AG08395 (cell line): ENCODE data around the gene CDK12.

Experiments used
- DNase-seq: peaks from one replicate; pipeline ENCODE4 v3.0.0; 2012; ENCODE audit warnings: mixed read lengths, low spot score

Gene CDK12

DNA sequence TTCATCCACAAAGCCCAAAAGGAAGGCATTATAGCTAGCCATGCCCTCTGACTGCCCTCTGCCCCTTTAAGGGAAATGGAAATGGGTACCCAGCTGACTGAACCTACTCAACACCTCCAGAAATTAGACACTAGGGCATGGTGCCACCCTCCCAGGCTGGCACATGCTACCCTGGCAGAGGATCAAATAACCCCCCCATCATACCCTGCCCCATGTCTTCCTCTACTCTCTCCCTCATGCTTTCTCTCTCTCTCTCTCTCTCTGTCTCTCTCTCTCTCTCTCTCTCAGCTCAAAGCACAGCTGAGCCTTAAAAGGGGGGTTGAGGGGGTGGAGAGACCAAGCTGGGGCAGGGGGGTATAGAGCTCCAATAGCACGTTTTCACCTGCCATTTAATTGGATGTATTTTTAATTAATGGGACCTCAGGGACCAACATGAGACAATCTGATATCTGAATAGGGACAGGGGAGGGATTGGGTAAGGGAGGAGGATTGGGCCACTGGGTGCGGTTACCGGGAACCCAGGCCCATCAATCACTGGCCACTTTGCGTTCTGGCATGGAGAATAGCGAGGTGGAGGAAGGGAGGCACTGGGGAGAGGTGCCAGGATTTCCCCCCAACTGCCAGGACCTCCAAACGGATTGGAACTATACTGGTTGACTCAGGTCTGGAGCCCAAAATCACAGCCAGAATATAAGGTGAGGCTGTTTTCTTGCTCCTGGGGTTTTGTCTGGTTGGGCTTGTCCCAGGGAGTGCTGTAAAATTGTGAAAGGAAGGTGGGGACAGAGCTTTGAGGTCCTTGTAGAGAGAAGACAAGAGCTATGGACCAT is 88.7 kb downstream of the CDK12 start:
- no peak for DNase-seq

DNA sequence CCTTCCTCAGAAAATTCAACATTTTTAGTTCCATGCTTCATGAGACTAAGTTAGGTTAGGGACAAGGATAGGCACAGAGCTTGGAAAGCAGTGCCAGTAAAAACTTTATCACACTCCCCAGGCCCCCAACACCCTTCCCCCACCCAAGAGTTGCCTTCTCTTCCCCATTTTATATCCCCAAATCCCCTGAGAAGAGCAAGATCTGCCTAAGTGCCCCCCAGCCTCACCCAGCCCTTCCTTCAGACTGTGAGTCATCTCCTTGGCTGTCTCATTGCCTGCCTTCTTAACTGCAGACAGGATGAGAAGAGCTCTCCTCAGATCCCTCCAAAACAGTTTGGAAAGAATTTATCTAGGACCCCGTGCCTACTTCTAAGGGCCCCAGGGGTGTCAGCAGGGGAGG is 90.6 kb downstream of the CDK12 start:
- peak; percentile 40 for DNase-seq

DNA sequence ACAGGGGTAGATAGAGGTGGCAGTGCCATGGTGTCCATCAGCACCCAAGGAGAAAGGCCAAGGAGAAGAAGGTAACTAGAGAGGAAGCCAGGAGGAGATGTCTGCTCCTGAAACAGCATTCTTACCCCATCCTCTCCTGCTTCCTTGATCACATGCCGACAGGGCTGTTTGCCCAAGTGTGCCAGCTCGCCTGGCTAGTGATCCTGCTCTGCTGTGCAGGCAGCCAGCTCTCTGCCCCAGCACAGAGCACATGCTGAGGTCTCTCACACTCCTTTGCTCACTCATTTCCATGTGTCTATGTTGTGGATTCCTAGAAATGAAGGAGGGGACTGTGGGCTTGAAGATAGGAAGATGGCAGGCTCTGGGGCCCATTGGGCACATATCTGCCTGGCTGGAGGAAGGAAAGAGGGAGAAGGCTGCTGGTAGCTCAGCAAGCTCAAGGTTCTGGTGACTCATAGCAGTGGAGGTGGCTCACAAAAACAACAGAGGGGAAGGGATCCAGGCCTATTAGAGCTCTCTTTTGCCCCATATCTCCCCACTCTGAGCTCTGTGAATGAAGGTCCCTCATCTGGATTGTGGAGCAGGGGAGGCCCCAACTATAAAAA is 92.2 kb downstream of the CDK12 start:
- peak; percentile 52 for DNase-seq

DNA sequence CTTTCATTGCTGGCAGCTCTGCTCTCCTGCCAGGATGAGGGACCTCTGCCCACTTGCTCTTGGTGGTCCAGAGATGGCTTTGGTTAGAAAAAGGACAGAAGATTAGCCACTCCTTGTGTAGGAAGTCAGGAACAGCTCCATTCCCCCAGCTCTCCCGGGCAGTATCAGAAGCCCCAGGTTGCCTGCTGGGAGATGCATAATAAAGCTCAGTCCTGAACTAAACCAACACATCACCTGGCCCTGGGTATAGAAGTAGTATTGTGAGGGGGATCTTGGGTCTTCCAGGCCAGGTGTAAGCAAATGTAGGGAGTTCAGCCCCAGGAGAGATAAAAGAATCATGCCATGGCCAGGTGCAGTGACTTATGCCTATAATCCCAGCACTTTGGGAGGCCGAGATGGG is 94.1 kb downstream of the CDK12 start:
- DNase-seq: no peak

DNA sequence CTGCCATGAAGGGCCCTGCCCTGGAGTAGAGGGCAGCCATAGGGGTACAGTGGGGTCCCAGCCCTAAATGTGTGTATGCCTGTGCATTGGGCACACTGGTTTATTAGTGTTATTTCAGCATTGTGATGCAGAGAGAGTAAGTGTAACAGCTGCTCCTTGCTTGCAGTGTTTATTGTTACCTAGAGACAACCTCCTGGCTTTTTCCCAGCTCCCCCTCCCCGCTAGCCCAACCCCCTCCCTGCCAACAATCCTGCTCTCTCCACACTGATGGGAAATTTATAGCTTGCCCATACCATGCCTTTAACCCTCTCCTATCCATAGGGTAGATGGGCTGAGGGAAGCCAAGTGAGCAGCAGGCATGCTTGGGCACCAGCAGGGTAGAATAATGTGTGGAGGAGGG is 95.1 kb downstream of the CDK12 start:
- no peak for DNase-seq

DNA sequence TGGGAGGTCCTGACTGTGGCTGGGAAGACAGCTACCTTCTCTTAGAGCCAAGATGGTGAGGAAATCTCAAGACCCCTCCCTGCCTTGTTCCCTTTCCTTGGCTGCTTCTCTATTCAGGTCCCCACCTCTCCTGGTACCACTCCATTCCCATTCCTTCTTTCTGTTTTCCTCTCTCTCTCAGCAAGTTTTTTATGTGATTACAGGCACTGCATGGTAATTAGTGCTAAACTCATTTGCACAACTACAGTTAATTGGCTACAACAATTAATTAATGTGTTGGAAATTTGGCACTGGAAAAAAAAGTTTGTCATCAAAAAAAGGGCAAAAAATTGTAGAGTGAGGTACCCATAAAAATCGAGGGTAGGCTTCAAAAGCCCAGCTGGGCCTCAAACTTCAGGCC is 101.1 kb downstream of the CDK12 start:
- no peak for DNase-seq

DNA sequence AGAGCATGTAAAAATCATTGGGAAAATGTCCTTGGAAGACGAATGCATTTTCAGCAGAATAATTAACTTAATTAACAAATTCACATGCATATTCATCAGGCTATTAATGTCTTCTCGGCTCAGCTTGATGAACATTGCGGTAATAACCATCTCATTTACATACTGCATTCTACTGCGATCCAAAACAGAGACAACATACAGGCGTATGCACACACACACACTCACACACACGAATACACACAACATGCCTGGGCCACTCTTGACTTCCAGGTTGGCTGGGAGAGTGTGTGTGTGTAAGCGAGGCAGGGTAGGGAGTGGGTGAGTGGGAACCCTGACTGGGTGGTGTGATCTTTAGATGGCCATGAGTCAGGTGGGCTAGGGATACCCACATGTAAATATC is 101.7 kb downstream of the CDK12 start:
- no peak for DNase-seq

DNA sequence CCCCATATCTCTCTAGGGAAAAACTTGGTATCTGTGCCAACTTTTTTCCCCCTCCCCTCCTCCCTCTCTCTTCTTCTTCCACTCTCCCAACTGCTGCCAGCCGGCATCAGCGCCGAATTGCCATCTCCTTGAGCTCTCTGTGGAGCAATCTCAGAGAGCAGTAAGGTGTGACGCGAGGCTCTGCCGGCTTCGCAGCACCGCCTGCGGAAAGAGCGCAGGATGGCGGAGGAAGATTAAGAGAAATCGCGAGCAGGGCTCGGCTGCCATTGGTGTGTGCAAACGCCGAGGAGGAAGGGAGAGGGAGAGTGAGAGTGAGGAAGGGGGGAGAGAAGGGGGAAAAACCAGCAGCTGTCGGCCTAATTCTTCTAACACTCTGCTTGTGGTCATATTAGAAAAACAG is 102.2 kb downstream of the CDK12 start:
- DNase-seq: no peak

DNA sequence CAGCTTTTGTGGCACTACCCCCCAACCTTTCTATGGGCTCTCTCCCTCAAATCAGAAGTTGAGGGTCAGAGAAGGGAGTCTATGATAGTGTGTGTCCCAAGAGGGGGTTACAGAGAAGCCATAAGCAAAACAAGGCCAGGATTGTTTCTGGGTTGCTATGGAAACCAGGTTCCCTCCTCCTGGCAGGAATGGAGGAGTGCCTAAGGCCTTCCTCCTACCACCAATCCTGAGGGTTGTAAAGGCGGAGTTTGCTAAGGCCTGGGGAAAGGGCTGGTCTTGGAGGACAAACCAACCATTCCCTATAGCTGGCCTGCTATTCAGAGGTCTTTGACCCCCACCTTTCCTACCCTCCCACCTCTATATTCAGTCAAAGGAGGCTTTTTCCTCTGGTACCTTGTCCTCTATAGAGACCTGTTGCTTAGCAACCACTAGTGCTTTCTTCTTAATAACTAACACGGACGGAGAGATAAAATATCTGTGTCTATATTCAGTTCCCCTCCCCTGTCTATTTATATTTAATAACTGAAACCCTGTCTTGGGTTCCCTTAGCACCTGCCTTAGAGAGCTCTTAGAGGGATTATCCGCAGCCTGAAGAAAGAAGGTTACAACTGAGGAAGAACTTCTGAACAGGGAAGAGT is 103.0 kb downstream of the CDK12 start:
- DNase-seq: no peak

DNA sequence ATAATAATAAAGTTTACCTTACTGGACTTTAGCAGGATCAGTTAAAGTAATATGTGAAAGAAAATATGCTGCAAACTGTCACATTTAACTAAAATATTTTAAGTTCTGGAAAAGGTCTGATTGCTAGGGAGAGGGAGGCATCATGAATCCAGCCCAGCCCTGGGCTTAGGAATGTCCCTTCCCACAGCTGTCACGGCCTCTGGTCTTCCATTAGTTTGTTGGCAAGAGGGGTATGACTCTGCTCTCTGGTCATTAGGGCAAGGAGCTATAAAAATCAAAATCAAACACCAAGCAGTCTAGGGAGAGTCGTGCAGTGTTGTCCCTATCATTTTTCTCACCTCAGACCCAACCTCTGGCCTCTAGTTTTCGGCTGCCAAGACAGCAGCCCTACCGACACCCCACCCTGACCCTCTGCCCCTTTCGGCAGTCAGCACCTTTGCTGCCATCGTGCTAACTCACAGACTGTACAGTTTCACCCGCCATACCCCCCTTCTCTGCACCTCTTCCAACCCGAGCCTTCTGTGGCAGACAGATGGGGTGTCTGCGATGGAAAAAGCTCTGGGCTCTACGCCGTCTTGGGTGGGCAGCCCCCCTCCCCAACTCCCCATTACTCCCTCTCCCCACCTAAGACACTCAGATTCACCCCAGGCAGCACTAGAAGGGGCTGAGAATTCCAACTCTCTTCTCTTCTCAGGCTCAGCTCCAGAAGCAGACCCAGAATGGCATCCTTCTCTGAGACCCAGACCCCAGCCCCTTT is 105.0 kb downstream of the CDK12 start:
- no peak for DNase-seq

DNA sequence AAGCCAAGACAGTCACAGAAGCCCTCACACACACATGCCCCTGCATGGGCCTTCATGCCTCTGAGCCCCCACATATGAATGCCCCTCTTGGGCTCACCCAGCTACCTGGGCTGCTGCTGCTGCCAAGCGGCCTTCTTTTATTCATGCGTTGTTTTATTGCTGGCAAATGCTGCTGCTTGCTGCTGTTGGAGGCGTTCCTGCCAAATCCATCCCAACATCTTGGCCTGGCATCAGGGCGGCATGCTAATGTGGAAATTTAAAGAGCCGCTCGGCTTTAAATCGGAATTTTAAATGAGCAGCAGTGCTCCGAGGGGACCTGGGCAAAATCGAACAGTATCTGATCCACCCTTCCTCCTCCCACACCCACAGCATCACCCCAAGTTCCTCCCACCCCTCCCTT is 107.4 kb downstream of the CDK12 start:
- no peak for DNase-seq

DNA sequence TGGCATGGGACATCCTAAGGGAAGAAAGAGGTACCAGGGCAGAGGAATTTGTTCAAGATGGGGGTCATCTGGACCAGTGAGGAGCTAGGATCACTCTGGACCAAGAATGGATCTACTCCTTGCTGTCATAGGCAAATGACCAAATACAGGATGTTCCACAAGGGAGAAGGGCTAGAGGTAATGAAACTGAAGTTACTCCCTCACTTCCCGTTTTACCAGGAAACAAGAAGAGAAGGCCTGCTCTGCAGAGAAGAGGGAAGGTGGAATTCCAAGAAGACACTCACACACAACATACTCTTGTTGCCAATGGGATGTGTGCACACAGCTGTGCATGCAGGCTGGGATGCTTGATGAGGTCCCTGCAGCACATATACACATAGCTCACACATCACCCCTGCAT is 107.8 kb downstream of the CDK12 start:
- no peak for DNase-seq

DNA sequence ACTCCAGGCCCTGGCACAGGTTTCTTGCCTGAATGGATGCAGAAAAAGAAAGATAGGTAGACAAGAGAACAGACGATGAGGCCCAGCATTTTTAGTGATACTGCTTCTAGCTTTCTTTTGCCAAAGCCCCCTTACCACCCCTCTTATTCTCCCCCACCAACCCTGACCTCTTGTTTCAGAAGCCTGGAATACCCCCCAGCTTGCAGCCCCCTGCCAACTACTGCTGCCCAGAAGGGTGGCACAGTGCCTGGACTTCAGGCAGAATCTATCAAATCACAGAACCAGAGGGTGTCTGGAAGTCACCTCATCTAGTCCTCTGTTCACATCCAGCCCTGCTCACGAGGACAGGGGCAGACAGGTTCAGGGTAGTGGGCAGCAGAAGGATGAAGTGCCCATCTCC is 110.8 kb downstream of the CDK12 start:
- no peak for DNase-seq

DNA sequence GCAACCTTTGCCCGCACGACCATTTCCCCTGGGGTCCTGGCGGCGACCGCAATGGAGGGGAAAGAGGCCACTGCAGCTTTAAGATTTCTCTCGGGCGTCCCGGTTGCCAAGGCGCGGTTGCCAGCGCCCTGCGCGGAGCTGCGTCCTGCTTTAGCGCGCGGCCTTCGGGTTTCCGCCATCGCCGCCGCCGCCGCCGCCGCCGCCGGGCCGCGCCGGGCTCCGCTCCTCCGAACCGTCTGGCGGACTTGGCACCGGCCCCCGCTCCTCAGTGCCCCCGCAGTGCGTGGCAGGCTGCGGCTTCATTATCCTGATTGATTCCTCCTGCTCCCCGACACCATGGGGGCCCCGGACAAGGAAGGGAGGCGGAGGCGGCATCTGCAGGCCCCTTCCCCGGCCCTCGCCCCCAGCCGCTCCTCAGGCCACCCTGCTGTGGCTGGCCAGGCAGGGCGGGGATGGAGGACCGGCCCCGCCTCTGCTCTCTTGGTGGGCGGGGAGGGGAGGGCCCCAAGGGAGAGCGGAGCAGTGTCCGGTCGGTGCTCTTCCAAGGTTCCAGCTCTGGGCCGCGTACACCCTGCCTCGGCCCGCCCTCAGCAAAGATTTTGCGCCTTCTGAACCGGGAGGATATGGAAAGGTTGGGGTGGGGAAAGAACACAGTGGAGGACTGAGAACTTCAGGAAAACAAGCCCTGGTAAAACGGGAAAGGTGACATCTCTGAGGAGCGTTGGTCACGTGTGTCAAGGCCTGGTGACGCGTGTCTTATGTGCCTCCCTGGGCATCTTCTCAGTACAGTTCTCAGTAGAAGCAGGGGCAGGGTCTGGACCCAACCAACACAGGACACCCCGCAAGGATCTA is 112.4 kb downstream of the CDK12 start:
- peak; percentile 88 for DNase-seq

DNA sequence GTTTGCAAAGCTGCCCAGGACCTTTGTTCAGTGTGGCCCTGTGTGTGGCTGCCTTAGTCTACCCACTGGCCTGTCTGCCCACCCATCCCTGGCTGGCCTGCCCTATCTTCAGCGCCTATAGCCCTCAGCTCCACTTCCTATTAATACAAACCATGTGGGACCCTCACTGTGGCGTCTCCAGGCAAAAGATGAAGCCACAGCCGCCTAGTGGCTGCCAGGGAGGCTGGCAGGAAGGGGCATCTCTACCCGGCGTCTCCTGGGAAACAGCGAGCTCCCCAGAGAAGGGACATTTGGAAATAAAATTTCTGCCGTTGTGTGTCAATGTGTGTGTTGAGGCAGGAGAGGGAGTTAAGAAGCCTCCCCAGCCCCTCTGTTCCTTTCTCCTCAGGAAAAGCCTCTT is 114.9 kb downstream of the CDK12 start:
- DNase-seq: peak; percentile 43

DNA sequence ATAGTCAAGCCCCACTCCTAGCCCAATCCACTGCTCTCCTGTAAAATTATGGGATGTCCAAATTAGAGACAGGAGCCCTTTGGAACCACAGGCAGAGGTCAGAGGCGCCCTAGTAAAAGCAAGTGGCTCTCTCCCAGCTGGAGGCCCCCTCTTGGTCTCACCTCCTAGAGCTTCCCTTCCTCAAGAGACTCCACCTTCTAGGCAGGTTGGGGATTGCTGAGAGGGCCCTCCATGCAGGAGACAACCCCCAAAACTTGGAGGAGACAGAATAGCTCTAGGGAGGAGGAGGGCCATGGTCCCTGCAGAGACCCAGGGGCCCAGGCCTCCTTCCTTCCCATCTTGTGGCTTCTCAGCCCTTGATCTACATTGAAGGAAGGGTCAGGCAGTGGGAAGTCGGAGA is 117.0 kb downstream of the CDK12 start:
- no peak for DNase-seq

DNA sequence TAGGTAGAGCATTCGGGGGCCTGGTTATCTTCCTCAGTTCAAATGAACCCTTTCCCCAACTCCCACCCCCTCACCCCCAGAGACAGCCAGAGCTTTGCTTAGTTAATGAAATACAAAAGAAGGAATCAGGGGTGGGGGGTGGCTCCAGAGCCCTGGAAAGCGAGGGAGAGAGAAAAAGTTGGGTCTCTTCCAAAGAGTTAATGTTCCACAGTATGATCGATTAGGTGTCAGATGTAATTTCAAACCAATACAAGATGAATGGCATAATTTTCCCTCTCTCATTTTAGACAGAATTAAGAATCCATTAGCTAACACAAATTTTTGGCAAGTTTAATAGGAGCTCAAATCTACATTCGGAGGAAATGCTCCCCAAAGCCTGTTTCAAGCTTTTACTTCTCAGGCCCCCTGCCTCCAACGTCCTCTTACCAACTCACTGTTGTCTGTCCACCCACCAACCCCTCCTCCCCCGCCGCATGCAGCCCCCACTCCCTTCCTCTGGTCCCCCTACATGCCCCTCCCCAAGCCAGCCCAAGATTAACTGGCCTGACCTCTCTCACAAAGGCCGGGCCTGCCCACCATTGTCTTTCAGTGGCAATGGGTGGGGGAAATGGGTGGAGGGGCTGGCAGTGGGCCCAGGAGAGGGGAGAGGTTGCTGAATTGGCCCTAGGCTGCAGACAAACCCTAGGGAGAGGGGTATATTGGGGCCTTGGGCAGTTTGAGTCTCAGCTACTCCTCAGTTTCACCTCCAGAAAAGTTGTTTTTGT is 118.2 kb downstream of the CDK12 start:
- no peak for DNase-seq

DNA sequence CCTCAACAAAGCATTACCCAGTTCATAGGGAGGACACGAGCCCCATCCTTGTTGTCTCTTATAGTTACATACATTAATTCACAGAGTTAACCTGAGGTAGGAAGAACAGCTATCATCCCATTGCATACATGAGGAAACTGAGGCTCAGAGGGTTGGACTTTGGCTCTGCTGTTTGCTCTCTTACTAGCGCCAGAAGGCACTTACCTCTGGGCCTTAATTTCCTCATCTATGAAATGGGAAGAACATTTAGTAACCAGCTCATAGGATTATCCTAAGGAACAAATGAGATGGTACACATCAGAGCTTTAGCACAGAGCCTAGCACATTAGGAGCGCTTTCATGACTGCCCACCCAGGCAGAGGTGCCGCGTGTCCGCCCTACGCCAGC is 118.8 kb downstream of the CDK12 start:
- no peak for DNase-seq

DNA sequence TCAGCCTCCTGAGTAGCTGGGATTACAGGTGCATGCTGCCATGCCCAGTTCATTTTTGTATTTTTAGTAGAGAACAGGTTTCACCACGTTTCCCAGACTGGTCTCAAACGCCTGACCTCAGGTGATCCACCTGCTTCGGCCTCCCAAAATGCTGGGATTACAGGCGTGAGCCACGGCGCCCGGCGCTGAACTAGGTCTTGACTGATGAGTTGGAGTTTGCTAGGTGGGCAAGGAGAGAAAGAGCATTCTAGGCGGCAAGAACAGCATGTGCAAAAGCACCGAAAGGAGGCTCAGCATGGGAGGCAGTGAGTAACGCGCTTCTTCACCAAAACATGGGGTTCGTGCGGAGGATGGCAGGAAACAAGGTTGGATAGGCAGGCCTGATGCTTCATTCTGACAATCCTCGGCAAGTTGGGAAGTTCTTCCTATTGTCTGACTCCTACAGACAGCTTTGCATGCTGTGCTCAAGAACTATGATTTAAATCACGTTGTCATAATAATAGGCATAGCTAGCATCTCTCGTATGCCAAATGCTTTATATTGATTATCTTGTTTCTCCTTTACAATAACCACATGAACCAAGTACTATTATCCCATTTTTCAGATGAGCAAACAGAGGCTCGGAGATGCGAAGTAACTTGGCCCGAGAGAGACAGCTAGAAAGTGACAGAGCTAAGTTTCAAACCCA is 119.9 kb downstream of the CDK12 start:
- no peak for DNase-seq

DNA sequence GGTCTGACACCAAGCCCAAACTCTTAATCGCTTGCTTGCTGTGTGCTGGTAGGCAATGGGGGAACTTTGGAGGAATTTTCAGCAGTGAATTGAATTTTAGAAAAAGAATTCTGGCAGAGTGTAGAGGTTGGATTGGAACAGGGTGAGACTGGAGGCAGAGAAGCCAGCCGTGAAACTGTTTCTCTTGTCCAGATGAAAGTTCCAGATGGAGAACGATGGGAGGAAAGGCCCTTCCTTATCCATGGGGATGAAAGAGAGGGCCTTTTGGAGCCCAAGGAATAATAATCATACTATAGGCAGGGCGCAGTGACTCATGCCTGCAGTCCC is 120.4 kb downstream of the CDK12 start:
- DNase-seq: no peak

DNA sequence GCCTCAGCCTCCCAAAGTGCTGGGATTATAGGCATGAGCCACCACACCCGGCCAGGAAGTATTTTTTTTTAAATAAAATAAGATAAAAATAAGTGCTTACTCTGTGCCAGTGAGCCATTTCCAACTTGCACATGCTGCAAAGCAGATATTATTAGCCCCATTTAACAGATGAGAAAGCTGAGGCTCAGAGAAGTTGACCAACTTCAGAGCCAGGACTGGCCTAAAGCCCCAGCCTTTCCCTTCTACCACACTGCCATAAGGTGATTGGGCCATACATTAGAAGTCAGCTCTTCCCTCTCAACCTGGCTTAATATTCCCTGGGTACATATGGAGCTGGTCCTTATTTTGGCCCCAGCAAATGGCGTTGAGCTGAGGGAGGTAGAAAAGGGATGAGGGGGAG is 121.4 kb downstream of the CDK12 start:
- DNase-seq: no peak
